ENCODE data around the gene SAPCD2.
A peak's percentile ranks its signal among the peaks of the same experiment; 100 is the strongest.
"Not testable (repeated sequence)": the region's sequence is repeated elsewhere in the genome, so short reads cannot be mapped to it uniquely, and the experiment has no call there.

The SAPCD2 gene

DNA sequence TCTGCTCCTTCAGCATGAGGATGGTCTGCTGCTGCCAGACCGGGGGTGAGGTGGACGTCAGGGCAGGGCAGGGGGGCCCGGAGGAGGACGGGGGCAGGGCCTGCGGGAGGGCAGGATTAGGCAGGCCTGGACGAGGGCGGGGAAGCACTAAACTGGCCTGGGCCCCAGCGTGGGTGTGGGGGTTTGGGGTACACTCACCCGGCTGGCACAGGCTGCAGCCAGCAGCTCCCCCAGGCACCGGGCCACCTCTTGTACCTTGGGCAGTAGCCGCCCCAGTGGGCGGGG, 5.5 kb downstream of the SAPCD2 start:
- no peak for DNase-seq (ENCODE audit: low spot score)

DNA sequence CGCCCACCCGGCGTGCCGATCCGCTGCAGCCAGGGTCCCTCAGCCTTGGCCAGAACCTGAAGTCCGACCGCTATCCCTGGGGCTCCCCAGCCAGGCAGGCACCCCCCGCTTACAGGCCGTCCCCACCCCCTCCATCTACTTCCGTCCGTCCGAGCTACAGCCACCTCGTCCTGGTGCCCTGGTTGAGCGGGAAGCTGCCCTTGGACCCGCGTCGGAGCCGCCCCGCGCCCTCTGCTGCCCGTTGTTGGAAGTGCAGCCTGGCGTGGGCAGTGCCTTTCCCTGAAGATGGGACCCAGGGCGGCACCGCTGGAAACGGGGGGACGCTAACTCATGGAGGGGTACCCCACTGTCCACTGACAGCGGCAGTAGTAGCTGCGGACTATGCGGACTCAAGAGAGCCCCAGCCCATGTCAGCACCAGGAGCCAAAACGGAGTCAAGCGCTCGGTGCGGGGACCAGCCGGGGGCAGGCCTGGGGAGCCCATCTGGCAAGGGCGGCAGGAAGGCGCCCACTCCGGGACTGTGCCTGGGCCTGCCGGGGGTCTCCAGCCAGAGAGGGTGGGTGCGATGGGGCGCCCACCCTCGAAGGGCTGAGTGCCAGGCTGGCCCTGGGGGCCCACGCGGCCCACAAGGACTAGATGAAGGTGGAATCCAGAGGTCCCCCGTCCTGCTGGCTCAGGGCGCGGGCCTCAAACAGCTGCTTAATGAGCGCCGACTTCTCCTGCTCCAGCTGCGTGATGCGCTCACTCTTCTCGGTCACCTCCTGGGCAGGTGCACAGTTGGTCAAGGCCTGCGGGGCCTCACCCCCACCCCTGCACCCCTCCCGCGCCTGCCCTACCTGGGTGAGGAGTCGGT, 6.1 kb downstream of the SAPCD2 start:
- DNase-seq (ENCODE audit: low spot score), result peak; percentile 84

DNA sequence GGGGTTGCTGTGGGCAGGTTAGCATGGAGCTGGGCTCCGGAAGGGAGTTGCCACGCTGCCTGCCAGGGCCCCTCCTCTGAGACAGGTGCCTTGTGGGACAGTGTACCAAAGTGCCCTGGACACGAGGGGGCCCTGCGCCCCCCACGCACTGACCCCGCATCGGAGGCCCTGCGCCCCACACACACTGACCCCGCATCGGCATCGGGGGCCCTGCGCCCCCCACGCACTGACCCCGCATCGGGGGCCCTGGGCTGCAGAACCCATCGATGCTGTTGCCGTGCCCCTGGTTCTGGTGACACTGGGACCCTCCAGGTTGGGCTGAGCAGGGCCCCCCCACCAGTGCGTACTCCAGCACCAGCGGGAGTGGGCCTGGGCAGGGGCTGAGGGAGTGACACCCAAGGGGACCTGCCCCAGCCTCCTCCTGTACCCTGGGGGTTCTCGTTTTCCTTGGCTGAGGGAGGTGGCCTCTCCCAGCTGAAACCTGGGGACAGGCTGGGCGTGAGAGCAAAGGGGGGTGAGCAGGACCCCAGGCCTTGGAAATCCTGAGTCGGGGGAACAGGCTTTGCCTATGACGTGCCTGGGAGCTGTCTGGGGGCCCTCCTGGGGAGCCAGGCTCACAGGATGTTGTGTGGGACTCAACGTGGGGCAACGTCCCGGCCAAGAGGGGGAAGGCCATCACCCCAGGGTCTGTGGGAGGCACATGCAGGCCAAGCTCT, 6.9 kb downstream of the SAPCD2 start:
- no peak for DNase-seq (ENCODE audit: low spot score)

DNA sequence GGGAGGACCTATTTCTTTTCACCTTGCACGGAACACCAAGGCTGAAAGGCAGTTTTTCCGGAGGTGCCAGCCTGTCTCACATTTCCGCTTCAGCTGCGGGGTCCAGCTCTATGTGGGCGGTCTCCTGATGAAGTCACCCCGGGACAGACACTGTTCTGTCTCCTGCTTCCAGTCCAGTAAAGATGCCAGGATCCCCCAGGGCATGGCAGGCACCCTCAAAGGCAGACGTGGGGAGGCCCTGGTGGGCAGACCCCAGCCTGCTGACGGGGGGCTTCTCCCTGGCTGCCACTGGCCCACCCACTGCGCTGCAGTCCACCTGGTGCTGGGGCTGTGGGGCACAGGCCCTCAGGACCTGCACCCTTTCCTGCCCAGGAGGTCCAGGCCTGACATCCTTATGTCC, 7.6 kb downstream of the SAPCD2 start:
- DNase-seq (ENCODE audit: low spot score), result not testable (repeated sequence)

GRCh38 chr9:137062384-137062783, 8.0 kb downstream of the SAPCD2 start:
- no peak for DNase-seq (ENCODE audit: low spot score)

GRCh38 chr9:137058521-137059234, 11.7 kb downstream of the SAPCD2 start:
- DNase-seq (ENCODE audit: low spot score), result no peak

- DNase-seq (ENCODE audit: low spot score), result no peak
Measured at GRCh38 chr9:137057545-137057944, 12.8 kb downstream of the SAPCD2 start.

DNA sequence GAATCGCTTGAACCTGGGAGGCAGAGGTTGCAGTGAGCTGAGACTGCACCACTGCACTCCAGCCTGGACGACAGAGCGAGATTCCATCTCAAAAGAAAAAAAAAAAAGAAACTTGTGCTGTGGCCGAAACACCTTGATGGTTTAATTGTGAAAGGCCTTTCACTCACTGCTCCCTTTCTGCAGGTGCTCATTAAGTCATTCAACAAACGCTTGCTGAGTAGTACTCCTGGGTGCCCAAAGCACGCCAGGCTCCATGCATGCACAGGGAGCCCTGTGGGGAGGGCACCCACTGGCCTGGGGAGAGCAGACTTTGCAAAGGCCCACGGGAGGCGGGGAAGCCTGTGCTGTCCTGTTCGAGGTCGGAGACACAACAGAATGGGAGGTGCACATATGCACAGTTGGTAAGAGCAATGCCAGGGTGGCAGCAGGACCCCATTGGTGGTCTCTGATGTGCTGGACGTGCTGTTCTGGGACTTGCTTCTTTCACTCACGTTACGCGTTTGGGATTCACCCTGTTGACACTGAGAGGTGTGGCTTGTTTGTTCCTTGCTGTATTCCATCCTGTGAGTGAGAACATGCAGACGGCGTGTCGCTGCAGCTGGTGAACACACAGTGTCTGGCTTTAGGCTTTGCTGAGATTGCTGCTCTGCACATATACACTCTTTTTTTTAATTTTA, 13.5 kb downstream of the SAPCD2 start:
- DNase-seq (ENCODE audit: low spot score), result no peak

DNA sequence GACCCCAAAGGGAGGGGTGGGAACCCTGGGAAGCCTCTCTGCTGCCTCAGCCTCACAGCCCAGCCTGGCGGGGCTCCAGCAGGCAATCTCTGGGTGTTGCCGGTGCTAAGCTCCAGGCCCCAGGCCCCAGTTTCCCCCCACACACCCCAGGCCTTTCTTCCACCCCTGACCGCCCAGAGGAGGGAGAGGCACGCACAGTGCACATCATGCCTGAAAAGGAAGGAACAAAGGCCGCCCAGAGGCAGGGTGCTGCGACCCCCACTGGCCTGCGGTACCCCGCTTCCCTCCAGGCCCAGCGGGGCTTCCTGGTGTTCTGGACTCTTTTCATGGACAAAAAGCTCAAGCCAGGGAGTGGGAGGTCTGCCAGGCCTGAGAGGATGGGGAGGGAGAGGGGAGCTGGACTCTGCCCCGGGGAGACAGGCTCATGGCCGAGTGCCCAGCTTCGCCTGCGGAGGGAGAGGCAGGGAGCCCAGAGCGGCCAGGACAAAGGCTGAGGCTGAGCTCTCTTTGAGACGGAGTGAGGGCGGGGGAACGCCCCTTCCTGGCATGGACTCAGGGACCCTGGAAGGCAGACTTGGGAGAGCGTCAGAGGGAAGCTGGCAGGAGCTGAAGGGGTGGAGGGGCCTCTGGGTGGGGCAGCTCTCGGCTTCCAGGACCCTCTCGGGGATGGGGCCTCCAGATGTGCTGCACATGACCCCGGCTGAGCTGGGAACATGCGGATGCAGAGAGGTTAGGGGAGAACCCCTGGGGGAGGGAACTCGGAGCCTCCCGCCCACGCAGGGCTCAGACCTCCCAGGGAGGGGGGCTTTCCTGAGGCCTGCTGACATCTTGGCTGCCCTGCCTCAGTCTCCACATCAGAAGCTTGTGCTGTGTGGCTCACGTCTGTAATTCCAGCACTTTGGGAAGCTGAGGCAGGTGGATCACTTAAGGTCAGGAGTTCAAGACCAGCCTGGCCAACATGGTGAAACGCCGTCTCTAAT, 14.7 kb downstream of the SAPCD2 start:
- no peak for DNase-seq (ENCODE audit: low spot score)

GRCh38 chr9:137054932-137055384, 15.4 kb downstream of the SAPCD2 start:
- DNase-seq (ENCODE audit: low spot score), result no peak

DNA sequence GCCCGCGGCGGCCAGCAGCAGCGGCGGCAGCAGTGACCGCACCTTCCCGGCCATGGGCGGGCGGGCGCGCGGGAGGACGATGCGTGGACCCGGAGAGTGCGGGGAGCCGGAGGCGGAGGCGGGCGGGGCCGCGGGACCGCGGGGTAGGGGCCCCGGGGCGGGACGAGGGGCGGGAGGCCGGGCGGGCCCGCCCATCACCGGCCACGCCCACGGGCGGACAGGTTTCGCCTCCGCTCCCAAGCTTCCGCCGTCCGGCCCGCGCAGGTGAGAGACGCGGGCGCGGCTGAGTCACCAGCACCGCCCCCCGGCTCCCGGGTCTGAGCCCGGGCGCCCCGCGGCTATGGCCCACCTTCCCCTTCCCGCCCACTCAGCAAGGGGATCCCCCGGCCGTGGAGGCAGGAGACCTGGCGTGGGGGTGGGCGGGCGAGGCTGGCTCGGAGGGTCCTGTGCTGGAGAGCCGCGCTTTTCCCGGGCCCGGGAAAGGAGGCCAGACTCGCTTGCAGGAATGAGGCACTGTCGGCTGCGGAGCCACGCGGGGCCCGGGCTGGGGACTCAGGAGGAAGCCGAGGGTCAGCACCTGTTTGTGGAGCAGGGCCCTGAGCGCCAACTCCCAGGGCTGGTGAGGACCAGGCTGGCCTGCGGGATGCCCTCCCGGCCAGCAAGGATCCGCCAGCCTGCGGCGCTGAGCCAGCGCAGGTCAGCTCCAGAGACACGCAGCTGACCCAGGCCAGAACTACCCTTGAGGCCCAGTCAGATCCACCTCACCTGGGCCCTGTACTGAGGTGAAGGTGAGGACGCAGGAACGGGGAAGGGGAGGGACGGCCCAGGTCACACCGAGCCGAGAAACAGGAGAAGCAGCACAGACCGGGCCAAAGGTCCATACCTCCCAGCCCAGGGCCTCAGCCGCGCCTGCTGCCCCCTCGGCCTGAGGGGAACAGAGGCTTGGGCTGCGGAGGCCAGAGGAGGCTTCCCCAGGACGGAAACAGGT, 16.1 kb downstream of the SAPCD2 start, which contains the start of gene ENTPD2:
Gene ENTPD2 (minus strand): TSS at position 118 of the 988 bp plus-strand sequence. CDS start 64 bp downstream, at position 54.
- DNase-seq (ENCODE audit: low spot score), result no peak

DNA sequence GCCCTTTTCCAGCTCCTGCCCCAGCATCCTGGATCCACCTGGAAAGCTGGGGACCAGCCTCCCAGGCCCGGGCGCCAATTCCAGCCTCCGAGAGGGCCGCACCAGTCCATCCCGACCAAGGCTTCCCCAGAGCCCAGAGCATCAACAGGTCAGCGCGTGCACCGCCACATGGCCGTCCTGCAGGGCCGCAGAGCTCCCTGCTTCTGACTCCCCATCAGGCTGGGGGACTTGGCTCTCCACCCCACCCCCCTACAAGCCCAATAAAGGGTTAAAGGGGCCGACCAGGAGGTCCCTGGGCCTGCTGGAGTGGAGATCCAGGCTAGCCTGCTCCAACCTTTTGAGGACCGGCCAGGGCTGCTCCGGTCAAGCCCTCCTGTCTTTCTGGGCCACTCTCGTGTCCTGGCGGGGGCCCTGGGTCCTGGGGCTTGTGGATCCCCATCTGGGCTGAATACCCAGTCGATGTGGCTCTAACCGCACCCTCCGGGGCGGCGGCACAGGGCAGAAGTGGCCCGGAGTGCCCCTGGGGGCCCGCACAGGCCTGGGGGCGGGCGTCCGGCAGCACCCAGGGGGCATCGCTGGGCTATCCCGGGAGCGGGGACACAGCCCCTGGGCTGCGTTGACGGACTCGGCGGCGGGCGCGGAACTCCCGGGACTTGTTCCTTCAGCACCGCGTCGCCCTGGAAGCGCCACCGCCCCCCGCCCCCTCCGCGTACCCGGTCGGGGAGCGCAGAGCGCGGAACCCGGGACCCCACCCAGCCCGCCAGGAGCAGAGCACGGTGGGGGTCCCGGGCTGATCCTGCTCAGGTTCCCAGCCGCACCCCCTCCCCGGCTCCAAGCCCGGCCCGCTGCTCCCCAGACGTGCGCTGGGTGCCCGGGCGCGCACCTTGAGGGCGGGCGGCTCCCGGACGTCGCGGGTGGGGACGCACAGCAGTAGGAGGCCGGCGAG, 17.1 kb downstream of the SAPCD2 start:
- DNase-seq (ENCODE audit: low spot score), result peak; percentile 50

GRCh38 chr9:137052293-137052692, 18.1 kb downstream of the SAPCD2 start:
- no peak for DNase-seq (ENCODE audit: low spot score)

- peak; percentile 89 for DNase-seq (ENCODE audit: low spot score)
Measured at GRCh38 chr9:137051145-137051724, 19.1 kb downstream of the SAPCD2 start.

DNA sequence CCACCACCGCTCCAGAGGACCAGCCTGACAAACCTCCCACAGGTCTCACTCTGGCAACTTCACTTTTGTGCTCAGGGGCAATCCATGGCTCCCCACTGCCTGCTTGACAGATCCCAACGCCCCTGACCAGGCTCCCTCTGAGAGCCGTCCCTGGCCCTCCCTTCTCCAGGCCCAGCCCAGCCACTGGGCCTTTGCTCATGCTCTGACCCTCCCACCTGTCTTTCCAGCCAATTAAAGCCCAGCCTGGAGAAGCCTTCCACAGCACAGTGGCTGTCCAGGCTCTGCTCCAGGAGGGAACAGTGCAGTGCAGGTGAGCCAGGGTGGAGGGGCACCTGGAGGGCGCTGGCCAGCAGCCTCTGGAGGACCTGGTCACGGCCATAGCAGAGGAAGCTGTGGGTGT, 19.8 kb downstream of the SAPCD2 start:
- DNase-seq (ENCODE audit: low spot score), result no peak

DNA sequence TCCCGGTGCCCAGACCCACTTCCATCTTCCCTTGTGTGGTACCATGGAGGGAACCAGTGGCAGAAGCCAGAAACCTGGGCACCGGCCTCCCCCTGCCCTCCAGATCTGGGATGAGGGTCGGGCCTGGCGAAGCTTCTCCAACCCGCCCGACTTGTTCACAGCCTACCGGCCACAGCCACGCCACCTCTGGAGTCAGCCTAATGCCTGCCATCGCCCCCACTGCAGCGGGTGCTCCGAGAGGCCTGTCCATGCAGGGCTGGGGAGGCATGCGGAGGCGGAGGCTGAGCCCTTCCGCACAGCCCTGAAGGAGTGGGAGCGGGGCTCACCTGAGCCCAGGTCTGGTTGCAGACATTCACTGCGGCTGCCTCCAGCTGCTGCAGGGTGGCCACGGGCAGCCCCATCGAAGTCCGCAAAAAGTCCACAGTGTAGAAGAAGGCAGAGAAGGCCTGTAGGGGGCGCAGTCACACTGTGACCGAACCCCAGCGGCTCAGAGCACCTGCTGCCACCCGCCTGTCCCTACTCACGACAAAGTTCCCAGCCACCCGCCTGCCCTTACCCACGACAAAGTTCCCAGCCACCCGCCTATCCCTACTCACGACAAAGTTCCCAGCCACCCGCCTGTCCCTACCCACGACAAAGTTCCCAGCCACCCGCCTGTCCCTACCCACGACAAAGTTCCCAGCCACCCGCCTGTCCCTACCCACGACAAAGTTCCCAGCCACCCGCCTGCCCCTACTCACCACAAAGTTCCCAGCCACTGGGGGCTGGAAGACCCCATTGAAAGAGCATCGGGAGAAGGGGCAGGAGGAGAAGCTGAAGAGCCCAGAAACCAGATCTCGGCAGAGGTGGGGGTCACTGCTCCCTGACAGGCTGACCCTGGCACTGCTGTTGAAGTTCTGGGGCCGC, 20.6 kb downstream of the SAPCD2 start:
- peak; percentile 50 for DNase-seq (ENCODE audit: low spot score)
